ENCODE results near the gene TNP2. TPM values are rescaled to one million over a fixed set of nuclear protein-coding genes. Genes with fewer than 3 reads are reported as not detected.

The TNP2 gene
- total RNA-seq, 4 donors from 2014 or later, result not detected

DNA sequence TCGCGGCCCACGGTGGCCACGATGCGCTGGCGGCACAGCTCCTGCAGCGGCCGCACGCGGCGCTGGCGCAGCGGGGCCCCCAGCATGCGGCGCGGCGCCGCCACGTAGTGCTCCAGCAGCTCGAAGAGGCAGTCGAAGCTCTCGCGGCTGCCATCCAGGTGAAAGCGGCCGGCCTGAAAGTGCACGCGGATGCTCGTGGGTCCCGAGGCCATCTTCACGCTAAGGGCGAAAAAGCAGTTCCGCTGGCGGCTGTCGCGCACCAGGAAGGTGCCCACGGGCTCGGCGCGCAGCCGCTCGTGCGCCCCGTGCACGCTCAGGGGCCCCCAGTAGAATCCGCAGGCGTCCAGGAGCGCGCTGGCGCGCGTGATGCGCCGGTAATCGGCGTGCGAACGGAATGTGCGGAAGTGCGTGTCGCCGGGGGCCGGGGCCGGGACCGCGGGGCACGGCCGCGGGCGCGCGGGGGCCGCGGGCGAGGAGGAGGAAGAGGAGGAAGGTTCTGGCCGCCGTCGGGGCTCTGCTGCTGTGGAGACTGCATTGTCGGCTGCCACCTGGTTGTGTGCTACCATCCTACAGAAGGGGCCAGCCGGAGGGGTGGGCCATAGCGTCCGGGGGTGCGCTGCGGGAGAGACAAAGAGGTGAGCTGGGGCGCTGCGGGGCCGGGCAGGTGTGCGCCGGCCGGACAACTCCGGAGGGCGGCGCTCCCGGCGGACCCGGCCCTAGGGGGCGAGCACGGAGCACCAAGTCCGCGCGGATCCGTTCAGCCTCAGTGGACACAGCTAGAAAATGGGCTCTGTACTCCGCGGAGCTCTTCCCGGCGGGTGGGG, 14.0 kb downstream of the TNP2 start:
- Histone ChIP-seq H3K27me3 (no peaks in the 10 kb centered on the region), H3K4me3 (peak overlapping the region; percentile 70 to 94 (median 84)), H3K27ac (peak overlapping the region; percentile 94 to 99 (median 96)), H3K36me3 (no peaks in the 10 kb centered on the region), H3K4me1 (peaks cover 15 to 16% of the 10 kb centered on the region in 2 donors), H3K9me3 (no peaks in the 10 kb centered on the region)
- DNase-seq, result peak in 1 of 2 donors; percentile 26
- intact Hi-C loops (cut with DNase I; ENCODE audit: low total_unique reads), result loop anchor here (2.0 to 10.0 kb wide), 2 partner anchors 30 to 510 kb away; partner anchors contain the start of gene NUBP1
- ATAC-seq, result peak in 1 of 2 donors; percentile 13
- in situ Hi-C loops (cut with MboI; ENCODE audit: low sequenced_read_pairs in 4 of 4), result no loop called here
- TF ChIP-seq, protein P1, sequence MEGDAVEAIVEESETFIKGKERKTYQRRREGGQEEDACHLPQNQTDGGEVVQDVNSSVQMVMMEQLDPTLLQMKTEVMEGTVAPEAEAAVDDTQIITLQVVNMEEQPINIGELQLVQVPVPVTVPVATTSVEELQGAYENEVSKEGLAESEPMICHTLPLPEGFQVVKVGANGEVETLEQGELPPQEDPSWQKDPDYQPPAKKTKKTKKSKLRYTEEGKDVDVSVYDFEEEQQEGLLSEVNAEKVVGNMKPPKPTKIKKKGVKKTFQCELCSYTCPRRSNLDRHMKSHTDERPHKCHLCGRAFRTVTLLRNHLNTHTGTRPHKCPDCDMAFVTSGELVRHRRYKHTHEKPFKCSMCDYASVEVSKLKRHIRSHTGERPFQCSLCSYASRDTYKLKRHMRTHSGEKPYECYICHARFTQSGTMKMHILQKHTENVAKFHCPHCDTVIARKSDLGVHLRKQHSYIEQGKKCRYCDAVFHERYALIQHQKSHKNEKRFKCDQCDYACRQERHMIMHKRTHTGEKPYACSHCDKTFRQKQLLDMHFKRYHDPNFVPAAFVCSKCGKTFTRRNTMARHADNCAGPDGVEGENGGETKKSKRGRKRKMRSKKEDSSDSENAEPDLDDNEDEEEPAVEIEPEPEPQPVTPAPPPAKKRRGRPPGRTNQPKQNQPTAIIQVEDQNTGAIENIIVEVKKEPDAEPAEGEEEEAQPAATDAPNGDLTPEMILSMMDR (IDR thresholded peaks at IDR 0.05 in 4 of 5, conservative IDR thresholded peaks at IDR 0.05 in 1 of 5), result no peak
- no peak for TF ChIP-seq POLR2A (IDR thresholded peaks at IDR 0.05)

DNA sequence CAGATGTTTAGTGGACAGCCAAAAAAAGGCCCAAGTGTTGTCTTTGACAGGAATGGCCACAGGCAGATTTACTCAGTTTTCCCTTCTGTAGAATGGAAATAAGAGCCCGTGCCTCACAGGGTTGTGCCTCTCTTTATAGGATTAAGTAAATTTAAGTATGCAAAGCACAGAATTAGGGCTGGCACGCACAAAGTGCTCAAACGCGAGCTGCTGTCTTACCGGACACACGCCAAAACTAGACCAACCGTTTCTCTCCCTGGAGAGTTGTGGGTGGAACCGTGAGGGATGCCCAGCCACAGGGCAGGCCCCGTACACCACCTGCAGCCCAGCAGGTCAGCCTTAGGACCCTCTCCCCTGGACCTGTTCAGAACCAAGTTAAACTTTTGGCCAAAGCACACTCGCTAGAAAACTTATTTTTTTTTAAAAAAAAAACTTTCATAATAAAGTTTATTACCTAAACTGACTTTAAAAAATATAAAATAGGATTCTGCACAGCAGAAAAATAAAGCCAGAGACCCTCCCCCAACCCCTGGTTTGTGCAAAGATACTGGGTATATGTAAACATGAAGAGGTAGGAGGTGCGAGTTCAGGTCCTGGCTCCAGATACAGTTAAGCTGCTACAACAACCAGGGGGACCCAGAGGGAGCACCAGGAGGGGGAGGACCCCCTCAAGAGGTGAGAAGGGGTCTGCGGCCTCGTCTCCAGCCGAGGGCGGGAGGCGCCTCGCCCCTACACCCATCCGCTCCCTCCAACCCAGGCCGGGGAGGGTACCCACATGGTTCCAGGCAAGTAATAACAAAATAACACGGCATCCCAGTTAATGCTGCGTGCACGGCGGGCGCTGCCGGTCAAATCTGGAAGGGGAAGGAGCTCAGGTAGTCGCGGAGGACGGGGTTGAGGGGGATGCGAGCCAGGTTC, 14.9 kb downstream of the TNP2 start:
- H3K36me3 ChIP-seq, result no peaks in the 10 kb centered on the region
- H3K4me1 ChIP-seq, result peaks cover 13 to 15% of the 10 kb centered on the region in 2 donors
- H3K4me3 ChIP-seq, result peak overlapping the region; percentile 70 to 94 (median 84)
- ATAC-seq, result no peak
- TF ChIP-seq, protein P1 (IDR thresholded peaks at IDR 0.05 in 4 of 5, conservative IDR thresholded peaks at IDR 0.05 in 1 of 5), result no peak
- TF ChIP-seq POLR2A (IDR thresholded peaks at IDR 0.05), result no peak
- H3K9me3 ChIP-seq, result no peaks in the 10 kb centered on the region
- intact Hi-C loops (cut with DNase I; ENCODE audit: low total_unique reads) (loop anchor here (2.0 to 10.0 kb wide), 2 partner anchors 29 to 509 kb away; partner anchors contain the start of gene NUBP1), in situ Hi-C loops (cut with MboI; ENCODE audit: low sequenced_read_pairs in 4 of 4) (no loop called here)
- H3K27me3 ChIP-seq, result no peaks in the 10 kb centered on the region
- no peak for DNase-seq
- peak overlapping the region in 2 of 4 donors; percentile 24 to 42 for H3K27ac ChIP-seq

GRCh38 chr16:11253009-11253994, 15.8 kb downstream of the TNP2 start:
- Histone ChIP-seq H3K4me1 (peaks cover 10 to 15% of the 10 kb centered on the region in 2 donors), H3K4me3 (peak overlapping the region in 3 of 4 donors; percentile 79 to 94 (median 88)), H3K27ac (peak overlapping the region in 3 of 4 donors; percentile 3 to 42 (median 24)), H3K9me3 (no peaks in the 10 kb centered on the region), H3K27me3 (no peaks in the 10 kb centered on the region), H3K36me3 (no peaks in the 10 kb centered on the region)
- ATAC-seq, result no peak
- intact Hi-C loops (cut with DNase I; ENCODE audit: low total_unique reads) (loop anchor here (10.0 kb wide), 1 partner anchor 509 kb away; the partner anchor contains the start of gene NUBP1), in situ Hi-C loops (cut with MboI; ENCODE audit: low sequenced_read_pairs in 4 of 4) (no loop called here)
- no peak for TF ChIP-seq POLR2A (IDR thresholded peaks at IDR 0.05)
- TF ChIP-seq, protein P1 (IDR thresholded peaks at IDR 0.05 in 4 of 5, conservative IDR thresholded peaks at IDR 0.05 in 1 of 5), result no peak
- no peak for DNase-seq

DNA sequence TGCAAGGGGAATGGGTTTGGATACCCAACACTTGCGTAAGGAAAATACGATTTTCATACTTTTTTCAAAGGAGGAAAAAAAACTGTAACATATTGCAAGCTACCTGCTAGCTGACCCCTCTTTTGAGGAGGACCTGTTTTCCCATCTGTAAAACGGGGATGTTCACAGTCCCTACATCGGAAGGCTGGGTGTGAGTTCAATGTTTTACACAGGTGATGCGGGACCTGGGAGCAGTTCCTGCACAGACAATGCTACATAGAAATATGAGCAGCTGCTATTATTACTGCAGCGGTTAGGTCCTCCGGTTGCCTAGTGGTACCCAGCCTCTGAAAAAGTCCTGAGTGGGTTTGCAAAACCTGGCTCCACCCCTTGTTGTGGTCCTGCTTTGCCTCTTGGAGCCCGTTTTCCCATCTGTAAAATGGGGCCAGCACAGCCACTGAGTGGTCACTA, 16.6 kb downstream of the TNP2 start:
- Histone ChIP-seq H3K9me3 (no peaks in the 10 kb centered on the region), H3K4me3 (no peak overlapping the region), H3K27me3 (no peaks in the 10 kb centered on the region), H3K4me1 (peaks cover 10 to 14% of the 10 kb centered on the region in 2 donors), H3K36me3 (no peaks in the 10 kb centered on the region), H3K27ac (no peak overlapping the region)
- no peak for ATAC-seq
- intact Hi-C loops (cut with DNase I; ENCODE audit: low total_unique reads) (loop anchor here (10.0 kb wide), 1 partner anchor 508 kb away; the partner anchor contains the start of gene NUBP1), in situ Hi-C loops (cut with MboI; ENCODE audit: low sequenced_read_pairs in 4 of 4) (no loop called here)
- no peak for TF ChIP-seq POLR2A (IDR thresholded peaks at IDR 0.05)
- TF ChIP-seq, protein P1 (IDR thresholded peaks at IDR 0.05 in 4 of 5, conservative IDR thresholded peaks at IDR 0.05 in 1 of 5), result no peak
- no peak for DNase-seq
